K562 (cell line): Measurements from ENCODE around the gene PICK1. TPM values are rescaled to one million over a fixed set of nuclear protein-coding genes. Genes with fewer than 3 reads are reported as not detected.
A peak's percentile ranks its signal among the peaks of the same experiment; 100 is the strongest.
"Not testable (repeated sequence)": the region's sequence is repeated elsewhere in the genome, so short reads cannot be mapped to it uniquely, and the experiment has no call there.

Source experiments
- ATAC-seq: fragments of 200-7000 bp; cut with Tn5 transposase; 3 replicates; pipeline ENCODE4 v1.9.1; 2020; ENCODE audit warnings: moderate library complexity
- BruUV-seq: library from RNA; stranded (reverse); fragments of 400-500 nt; replicated peaks from 2 replicates; lab custom pipeline; 2021; lab: Mats Ljungman, UMichigan
- CTCF ChIA-PET: fragments of 300-600 bp; formaldehyde crosslinking; extraction: SDS; loops from one replicate; lab custom pipeline; 2021; ENCODE audit warnings: low intra/inter-chr PET ratio; lab: Yijun Ruan, JAX
- POLR2A ChIA-PET: fragments of 300-600, 350-650 bp; sonication (Branson Sonifier 250); formaldehyde crosslinking; extraction: SDS; loops from one replicate; lab custom pipeline; 2021; ENCODE audit warnings: antibody characterized with exemption, inconsistent platforms; lab: Yijun Ruan, JAX
- DNase-seq, 4 experiments: peaks; one replicate each; pipeline versions ENCODE4 v3.0.0 to v3.0.0-alpha.2; 2011 to 2018; ENCODE audit warnings: low spot score in 3 of 4, mixed read lengths in 3 of 4; ENCODE audit errors: extremely low read depth in 1 of 4
- FAIRE-seq: peaks from 2 replicates; lab custom pipeline; 2011; peaks lifted over from hg19 to GRCh38; lab: Jason Lieb, UNC
- H2AFZ ChIP-seq: 2 replicates; pipeline ENCODE4 v1.6.0; 2011; ENCODE audit warnings: low read depth, low read length, control low read depth, inconsistent platforms
- H3K27ac ChIP-seq: fragments of 200-600 bp; 3 replicates; pipeline ENCODE4 v1.8.0; 2011; ENCODE audit warnings: low read depth, mild to moderate bottlenecking, control low read depth, inconsistent platforms, low read length, moderate library complexity, mixed read lengths; ENCODE audit errors: extremely low read depth
- H3K27me3 ChIP-seq, 2 experiments: fragments of 300-600 bp in 1 of 2; 2 replicates in 1 of 2; 3 replicates in 1 of 2; pipeline versions ENCODE4 v1.6.0 to v1.8.0; 2011; ENCODE audit warnings: inconsistent platforms in 2 of 2, low read length in 2 of 2, mild to moderate bottlenecking in 1 of 2, mixed read lengths in 1 of 2, moderate library complexity in 1 of 2; ENCODE audit not compliant: control insufficient read depth in 2 of 2, insufficient read depth in 2 of 2
- H3K36me3 ChIP-seq: fragments of 300-600 bp; 3 replicates; pipeline ENCODE4 v1.8.0; 2011; ENCODE audit warnings: mild to moderate bottlenecking, low read length, inconsistent platforms; ENCODE audit not compliant: control insufficient read depth, insufficient read depth
- H3K4me1 ChIP-seq, 2 experiments: fragments of 200-600 bp in 1 of 2; replicated peaks in 1 of 2; 2 replicates in 1 of 2; 3 replicates in 1 of 2; pipeline versions ENCODE4 v1.5.1 to v1.8.0; 2011; ENCODE audit warnings: inconsistent platforms in 2 of 2, low read length in 2 of 2, mild to moderate bottlenecking in 1 of 2, mixed read lengths in 1 of 2, moderate library complexity in 1 of 2; ENCODE audit not compliant: control insufficient read depth in 2 of 2, insufficient read depth in 2 of 2
- H3K4me2 ChIP-seq: 2 replicates; pipeline ENCODE4 v1.6.1; 2011; ENCODE audit warnings: low read length, control low read depth, inconsistent platforms, mixed read lengths; ENCODE audit not compliant: insufficient read depth
- H3K4me3 ChIP-seq: fragments of 200-600 bp; sonication (generic), shearing (Covaris generic); 2 replicates; pipeline ENCODE4 v1.5.1; 2016; ENCODE audit warnings: control low read depth, inconsistent platforms
- H3K79me2 ChIP-seq: fragments of 200-600 bp; 3 replicates; pipeline ENCODE4 v1.8.0; 2011; ENCODE audit warnings: low read length, inconsistent platforms; ENCODE audit not compliant: control insufficient read depth, insufficient read depth
- H3K9ac ChIP-seq, 2 experiments: 2 replicates each; pipeline versions ENCODE4 v1.6.0 to v1.6.1; 2011; ENCODE audit warnings: low read depth in 2 of 2, low read length in 2 of 2, control low read depth in 1 of 2, inconsistent platforms in 1 of 2, mild to moderate bottlenecking in 1 of 2, mixed read lengths in 1 of 2; ENCODE audit not compliant: insufficient read depth in 1 of 2
- H3K9me1 ChIP-seq: one replicate; pipeline ENCODE4 v1.6.0; 2011; ENCODE audit warnings: inconsistent platforms, mild to moderate bottlenecking, low read length, moderate library complexity; ENCODE audit not compliant: control insufficient read depth, insufficient read depth
- H3K9me3 ChIP-seq: replicated peaks from 2 replicates; pipeline ENCODE4 v1.5.1; 2011; ENCODE audit warnings: low read depth, low read length, inconsistent platforms; ENCODE audit not compliant: control insufficient read depth, insufficient read depth
- H4K20me1 ChIP-seq: replicated peaks from 2 replicates; pipeline ENCODE4 v1.6.1; 2011; ENCODE audit warnings: low read length, inconsistent platforms, mixed read lengths; ENCODE audit not compliant: control insufficient read depth, insufficient read depth
- FOXJ3 ChIP-seq: sonication (generic); formaldehyde crosslinking; IDR thresholded peaks from 2 replicates; pipeline ENCODE4 v1.4.0; 2020; ENCODE audit warnings: mild to moderate bottlenecking, missing genetic modification reagents
- ZNF121 ChIP-seq: sonication (generic); formaldehyde crosslinking; conservative IDR thresholded peaks from 2 replicates; pipeline ENCODE4 v1.8.0; 2022; ENCODE audit warnings: missing genetic modification reagents
- WGBS: fragments of 100-300 bp; shearing (Covaris generic); methylation state at CpG from one replicate; pipeline ENCODE4 v1.1.6; 2016; ENCODE audit warnings: low coverage, mixed read lengths; ENCODE audit not compliant: insufficient coverage; ENCODE audit errors: missing lambda C conversion rate; 5-methylcytosine and 5-hydroxymethylcytosine counted together
- in situ Hi-C: fragments of 300-500 bp; cut with MboI; formaldehyde crosslinking; loops from 4 replicates; pipeline ENCODE4 v1.15.0; 2018; ENCODE audit warnings: inconsistent platforms, mixed read lengths
- intact Hi-C: fragments of 100-400 bp; cut with micrococcal nuclease; formaldehyde crosslinking; loops from 2 replicates; pipeline ENCODE4 v1.14.2; 2022
- polyA plus RNA-seq, 8 experiments: library from polyadenylated mRNA; depleted of rRNA in 4 of 8; stranded (reverse) in 5 of 8; unstranded in 3 of 8; fragments of >200 nt; fragmentation: Nextera tagmentation in 2 of 8; fragmentation: Illumina TruSeq in 1 of 8; extraction: Ambion mirVana in 2 of 8; extraction: Trizol in 1 of 8; gene quantifications; 2 replicates each; pipeline versions ENCODE4 v1.2.1 to v1.2.3, GENCODE V29; 2011 to 2014; ENCODE audit warnings: inconsistent platforms in 1 of 8, missing spikeins in 1 of 8
- total RNA-seq, 7 experiments: library from RNA; depleted of rRNA in 6 of 7; stranded (reverse); fragments of >200 nt in 6 of 7; fragmentation: Illumina TruSeq in 2 of 7; extraction: Trizol in 2 of 7; gene quantifications; 2 replicates each; pipeline versions ENCODE4 v1.2.1 to v1.2.3, GENCODE V29; 2011 to 2021; ENCODE audit warnings: low replicate concordance in 1 of 7
- TF ChIP-seq, protein P1 (sequence below): sonication (generic); formaldehyde crosslinking; IDR thresholded peaks from 2 replicates; pipeline ENCODE4 v1.8.1; 2023; ENCODE audit warnings: mild to moderate bottlenecking, missing genetic modification reagents

Gene PICK1
- total and polyA plus RNA-seq, 9 of the 15 experiments (the other 6 are each of a cell fraction or from before 2014, with no cell fraction given), result 0.06 to 11.0 (median 7.9) TPM; not detected in 1

DNA sequence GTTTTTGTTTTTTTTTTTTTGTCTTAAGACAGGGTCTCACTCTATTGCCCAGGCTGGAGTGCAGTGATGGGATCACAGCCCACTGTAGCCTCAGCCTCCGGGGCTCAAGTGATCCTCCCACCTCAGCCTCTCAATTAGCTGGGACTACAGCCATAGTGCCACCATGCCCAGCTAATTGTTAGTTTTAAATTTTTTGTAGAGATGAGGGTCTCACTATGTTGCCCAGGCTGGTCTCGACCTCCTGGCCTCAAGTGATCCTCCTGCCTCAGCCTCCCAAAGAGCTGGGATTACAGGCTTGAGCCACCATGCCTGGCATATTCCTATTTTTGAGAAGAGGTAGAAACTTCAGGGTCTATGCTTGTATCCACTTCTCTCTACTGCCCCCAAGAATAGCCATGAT, 61.5 kb downstream of the PICK1 start:
- H3K9ac ChIP-seq, H3K9me1 ChIP-seq, in situ Hi-C loops, ATAC-seq, H3K36me3 ChIP-seq, H2AFZ ChIP-seq, H3K9me3 ChIP-seq, FAIRE-seq: not testable (repeated sequence)
- intact Hi-C loops, result loop anchor here (10.0 kb wide), 1 partner anchor 86 kb away; the partner anchor contains the start of gene MAFF
- peak; percentile 81; the same call in 1 of the 2 replicates for TF ChIP-seq ZNF121 (CRISPR knock-in tag)
- TF ChIP-seq, all 486 proteins: peak for 1; not testable (repeated sequence) for 485
- H3K27ac ChIP-seq, H3K4me2 ChIP-seq, H3K27me3 ChIP-seq, H3K4me3 ChIP-seq, POLR2A ChIA-PET, H4K20me1 ChIP-seq, H3K79me2 ChIP-seq, BruUV-seq, CTCF ChIA-PET, DNase-seq: not testable (repeated sequence)
- WGBS, result 64% methylated on average over 2 of the region's 2 CpGs
- peaks cover 0 to 32% of the 10 kb centered on the region in 2 experiments; a peak in 2 of 5 replicates for H3K4me1 ChIP-seq

DNA sequence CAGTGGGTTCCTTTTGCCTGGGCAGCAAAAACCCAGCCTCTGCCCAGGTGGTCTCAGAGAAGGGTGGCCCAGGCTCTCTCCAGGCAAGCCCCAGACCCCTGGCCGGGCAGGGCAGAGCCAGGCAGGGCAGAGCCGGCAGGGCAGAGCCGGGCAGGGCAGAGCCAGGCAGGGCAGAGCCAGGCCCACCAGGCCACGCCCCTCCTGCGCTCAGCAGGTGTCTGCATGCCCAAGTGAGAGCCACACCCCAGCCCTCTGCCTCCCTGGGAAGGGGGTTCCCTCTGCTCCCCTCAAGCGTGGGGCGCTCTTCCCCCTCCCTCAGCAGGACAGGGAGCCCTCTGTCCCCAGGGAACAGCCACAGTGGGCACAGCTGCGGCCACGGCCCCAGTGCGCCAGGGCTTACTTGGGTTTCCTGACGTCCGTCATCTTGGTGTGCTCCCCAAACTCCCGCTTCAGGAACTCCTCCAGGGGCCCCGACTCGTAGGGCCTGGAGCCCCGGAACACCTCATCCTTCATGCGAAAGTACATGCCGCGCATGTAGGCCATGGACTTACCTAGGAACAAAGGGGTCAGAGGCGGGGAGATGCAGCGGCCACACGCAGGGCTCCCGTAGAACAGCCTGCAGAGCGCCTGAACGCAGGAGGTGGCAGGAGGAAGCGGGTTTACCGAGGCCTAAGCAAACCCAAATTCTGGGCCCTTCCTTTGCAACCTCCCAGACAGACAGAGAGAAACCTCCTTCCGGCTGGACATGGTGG, 63.3 kb downstream of the PICK1 start:
- FAIRE-seq (no peak), ATAC-seq (no peak)
- ChIA-PET CTCF (no interaction called here), POLR2A (no interaction called here)
- 80% methylated on average over 22 of the region's 28 CpGs for WGBS
- no TSS peak for BruUV-seq
- H3K36me3 ChIP-seq, result no peaks in the 10 kb centered on the region
- intact Hi-C loops, result no loop called here
- peak overlapping the region in 1 of 2 experiments; percentile 9; a peak in 1 of 4 replicates for H3K9ac ChIP-seq
- H4K20me1 ChIP-seq, result no peaks in the 10 kb centered on the region
- peaks cover 0 to 23% of the 10 kb centered on the region in 2 experiments; a peak in 2 of 5 replicates for H3K4me1 ChIP-seq
- no peak for TF ChIP-seq FOXJ3 (CRISPR knock-in tag)
- TF ChIP-seq, protein P1, sequence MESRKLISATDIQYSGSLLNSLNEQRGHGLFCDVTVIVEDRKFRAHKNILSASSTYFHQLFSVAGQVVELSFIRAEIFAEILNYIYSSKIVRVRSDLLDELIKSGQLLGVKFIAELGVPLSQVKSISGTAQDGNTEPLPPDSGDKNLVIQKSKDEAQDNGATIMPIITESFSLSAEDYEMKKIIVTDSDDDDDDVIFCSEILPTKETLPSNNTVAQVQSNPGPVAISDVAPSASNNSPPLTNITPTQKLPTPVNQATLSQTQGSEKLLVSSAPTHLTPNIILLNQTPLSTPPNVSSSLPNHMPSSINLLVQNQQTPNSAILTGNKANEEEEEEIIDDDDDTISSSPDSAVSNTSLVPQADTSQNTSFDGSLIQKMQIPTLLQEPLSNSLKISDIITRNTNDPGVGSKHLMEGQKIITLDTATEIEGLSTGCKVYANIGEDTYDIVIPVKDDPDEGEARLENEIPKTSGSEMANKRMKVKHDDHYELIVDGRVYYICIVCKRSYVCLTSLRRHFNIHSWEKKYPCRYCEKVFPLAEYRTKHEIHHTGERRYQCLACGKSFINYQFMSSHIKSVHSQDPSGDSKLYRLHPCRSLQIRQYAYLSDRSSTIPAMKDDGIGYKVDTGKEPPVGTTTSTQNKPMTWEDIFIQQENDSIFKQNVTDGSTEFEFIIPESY (CRISPR knock-in tag), result 0 out of 2 replicates have a peak, but pooled peaks have one; percentile 27
- TF ChIP-seq, all 486 proteins: peak for 1
- H3K79me2 ChIP-seq, result no peaks in the 10 kb centered on the region
- no peak overlapping the region for H3K27ac ChIP-seq
- no peak overlapping the region for H3K4me2 ChIP-seq
- H3K4me3 ChIP-seq, result no peak overlapping the region
- no peaks in the 10 kb centered on the region for H3K9me3 ChIP-seq
- H3K9me1 ChIP-seq, result no peaks in the 10 kb centered on the region
- H3K27me3 ChIP-seq, result no peaks in the 10 kb centered on the region
- H2AFZ ChIP-seq, result no peak overlapping the region
- in situ Hi-C loops, result no loop called here
- no peak for DNase-seq
